HG03520 (cell line): ENCODE measurements around the gene PALMD.

Experiments
- ATAC-seq: cut with Tn5 transposase; IDR thresholded peaks from one replicate; pipeline ENCODE4 v1.9.1; 2021; ENCODE audit warnings: mild to moderate bottlenecking, moderate library complexity; ENCODE audit not compliant: unreplicated experiment

The PALMD gene

DNA sequence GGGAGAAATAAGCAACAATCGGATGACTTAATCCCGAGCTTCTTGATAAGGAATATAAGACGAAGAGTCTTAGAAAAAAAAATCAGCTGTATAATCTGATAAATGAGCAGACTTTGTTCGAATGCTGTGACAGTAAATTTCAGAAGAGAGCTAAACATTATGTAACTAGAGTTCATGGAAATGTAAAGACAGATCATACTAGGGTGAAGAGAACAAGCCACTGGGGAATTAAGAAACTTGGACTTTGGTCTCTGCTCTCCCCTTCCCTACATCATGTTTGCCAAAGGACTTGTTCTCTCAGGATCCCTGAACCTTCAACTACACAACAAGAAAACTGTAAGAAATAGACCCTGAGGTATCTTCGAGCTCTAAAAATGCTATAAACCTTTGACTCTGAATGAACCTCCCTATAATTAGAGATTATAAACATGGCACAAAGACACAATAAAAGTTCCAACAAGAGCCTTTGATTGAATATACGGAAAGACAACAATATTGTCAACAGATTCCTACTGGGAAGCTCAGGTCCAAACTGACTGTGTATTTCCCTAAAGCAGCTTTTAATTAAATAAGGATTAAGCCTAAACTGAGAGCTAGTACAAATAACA is 93.0 kb downstream of the PALMD start:
- no peak for ATAC-seq

DNA sequence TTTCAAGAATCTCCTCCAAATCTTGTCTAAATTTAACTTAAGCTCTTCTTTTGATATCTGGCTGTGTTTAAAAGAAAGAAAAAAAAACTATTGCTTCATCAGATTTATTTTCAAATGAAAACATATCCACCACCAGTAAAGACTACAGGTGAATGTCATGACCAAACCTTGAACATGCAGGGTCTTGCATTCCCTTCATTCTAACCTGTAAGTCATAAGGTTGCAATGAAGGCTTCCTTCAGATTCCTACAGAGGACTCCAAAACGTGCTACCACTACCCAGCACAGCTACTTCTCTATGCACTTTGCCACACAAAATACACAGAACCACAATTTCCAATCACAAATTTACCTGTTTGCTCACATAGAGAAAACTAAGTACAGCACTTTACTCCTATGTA is 94.2 kb downstream of the PALMD start:
- ATAC-seq, result no peak
